Activated CD8-positive, alpha-beta memory T cell treated with anti-CD3 and anti-CD28 coated beads, Interleukin-2, amount 50 U/mL, for 1 hour (primary cell): ENCODE data around the gene ENPP1.

ENCODE experiments used
- DNase-seq: peaks from one replicate; pipeline ENCODE4 v3.0.0-alpha.2; 2020; ENCODE audit errors: extremely low read depth

ENPP1 gene

DNA sequence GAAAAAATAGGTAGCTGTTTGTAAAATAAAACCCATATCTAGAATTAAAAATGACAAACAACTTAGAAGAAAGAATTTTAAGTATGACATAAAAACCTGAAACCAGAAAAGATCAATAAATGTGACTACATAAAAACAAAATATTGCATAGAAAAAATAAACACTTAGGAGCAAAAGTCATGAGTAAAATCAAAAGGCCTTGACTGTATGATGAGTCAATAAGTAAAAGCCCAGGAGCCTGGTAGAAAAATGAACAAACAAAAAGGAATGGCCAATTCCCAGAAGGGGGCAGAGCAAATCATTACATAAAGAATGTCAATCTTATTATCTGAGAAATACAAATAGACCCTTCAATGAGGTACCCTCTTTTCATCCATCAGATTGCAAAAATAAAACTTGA lies 20.7 kb upstream of the ENPP1 start:
- DNase-seq, result no peak

DNA sequence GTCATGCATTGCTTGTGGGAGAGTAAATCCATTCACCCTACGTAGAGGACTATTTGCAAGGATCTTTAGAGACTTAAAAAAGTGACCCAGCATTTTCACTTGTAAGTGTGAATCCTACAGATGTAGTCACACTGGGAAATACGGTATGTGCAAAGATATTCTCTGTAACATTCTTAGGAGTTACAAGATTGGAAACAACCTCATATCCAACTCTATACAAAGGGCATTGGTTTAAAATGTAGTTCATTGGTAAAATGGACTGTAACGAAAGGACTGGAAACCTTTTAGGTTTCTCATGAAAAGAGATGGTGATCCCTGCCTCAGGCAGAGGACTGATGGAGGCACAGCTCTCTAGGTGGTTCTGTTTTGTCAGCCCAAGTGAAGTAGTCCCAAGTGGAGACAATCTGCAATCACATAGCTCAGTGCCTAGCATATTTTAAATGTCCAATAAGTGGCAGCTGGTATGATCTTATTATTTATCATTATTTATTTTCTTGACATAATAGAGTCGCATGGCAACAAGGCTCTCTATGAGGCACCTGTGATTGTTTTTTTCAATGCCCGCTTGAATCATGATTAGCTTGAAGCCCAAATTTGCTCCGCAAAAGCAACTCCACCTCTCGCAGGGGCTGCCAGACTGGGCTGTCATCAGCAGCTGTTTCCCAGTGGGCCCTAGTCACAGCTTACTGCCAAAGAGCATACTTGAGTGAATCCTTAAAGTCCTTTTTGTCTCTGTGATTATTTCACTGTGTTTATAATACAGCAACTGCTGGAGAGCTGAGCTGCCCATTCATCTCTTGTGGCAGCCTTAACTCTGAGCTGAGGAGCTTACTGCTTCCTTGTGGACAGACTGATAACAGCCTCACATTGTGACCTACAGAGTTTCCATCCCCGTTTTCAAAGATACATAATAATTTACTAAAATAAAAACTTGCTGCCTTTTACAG lies 19.8 kb upstream of the ENPP1 start:
- no peak for DNase-seq

DNA sequence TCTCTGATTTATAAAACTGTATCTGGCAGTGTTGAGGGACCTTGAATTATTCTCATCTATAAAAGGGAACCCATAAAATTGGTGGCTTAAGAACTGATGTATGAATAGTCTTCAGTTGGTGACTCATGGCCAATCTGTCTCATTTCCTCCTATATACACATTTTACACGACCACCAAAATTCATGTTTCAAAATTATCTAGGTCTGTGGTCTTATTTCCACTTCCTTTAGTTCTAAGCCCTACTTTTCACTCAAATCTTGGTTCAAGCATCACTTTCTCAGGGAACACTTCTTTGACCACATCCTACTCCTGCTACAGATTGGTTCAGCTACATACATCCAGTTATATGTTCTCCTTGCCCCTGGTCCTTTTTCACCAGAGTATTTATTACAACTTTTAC lies 18.6 kb upstream of the ENPP1 start:
- DNase-seq, result no peak

GRCh38 chr6:131791476-131791875 lies 16.3 kb upstream of the ENPP1 start:
- no peak for DNase-seq

DNA sequence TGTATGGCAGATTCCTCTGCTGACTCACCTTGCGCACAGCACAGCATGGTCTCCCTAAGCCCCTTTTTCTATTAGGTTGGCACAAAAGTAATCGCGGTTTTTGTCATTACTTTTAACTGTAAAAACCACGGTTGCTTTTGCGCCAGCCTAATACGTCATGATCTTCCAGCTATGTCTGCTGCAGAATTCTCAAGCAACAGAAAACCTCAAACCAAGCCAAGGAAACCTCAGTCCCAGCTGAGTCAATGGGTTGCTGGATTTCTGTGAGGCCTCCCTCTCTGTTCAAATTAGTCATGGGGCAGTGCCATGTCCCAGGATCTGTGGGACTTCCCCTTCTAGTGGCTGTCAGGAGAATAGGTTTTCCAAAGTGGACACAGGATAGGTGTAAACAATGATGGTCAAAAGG lies 15.7 kb upstream of the ENPP1 start:
- no peak for DNase-seq

GRCh38 chr6:131795366-131795765 lies 12.5 kb upstream of the ENPP1 start:
- no peak for DNase-seq

DNA sequence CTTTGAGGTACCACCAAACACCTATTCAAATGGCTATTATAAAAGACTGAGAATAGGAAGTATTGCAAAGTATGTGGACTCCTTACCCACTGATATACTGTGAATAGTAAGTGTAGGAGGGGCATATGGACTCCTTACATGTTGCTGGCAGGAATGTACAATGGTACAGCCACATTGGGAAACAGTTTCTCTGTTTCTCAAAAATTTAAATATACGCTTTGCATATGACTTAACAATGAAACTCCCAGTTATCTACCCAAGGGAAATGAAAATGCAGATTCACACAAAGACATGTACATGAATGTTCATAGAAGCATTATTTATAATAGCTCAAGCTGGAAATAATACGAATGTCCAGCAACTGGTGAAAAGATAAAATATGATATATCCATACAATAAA lies 5.5 kb upstream of the ENPP1 start:
- DNase-seq, result no peak

- DNase-seq, result no peak
Observed at GRCh38 chr6:131803007-131803769, 4.6 kb upstream of the ENPP1 start.

- DNase-seq, result no peak
Observed at GRCh38 chr6:131804131-131804530, 3.7 kb upstream of the ENPP1 start.

GRCh38 chr6:131807321-131807643 lies 538 bp upstream of the ENPP1 start:
- no peak for DNase-seq

DNA sequence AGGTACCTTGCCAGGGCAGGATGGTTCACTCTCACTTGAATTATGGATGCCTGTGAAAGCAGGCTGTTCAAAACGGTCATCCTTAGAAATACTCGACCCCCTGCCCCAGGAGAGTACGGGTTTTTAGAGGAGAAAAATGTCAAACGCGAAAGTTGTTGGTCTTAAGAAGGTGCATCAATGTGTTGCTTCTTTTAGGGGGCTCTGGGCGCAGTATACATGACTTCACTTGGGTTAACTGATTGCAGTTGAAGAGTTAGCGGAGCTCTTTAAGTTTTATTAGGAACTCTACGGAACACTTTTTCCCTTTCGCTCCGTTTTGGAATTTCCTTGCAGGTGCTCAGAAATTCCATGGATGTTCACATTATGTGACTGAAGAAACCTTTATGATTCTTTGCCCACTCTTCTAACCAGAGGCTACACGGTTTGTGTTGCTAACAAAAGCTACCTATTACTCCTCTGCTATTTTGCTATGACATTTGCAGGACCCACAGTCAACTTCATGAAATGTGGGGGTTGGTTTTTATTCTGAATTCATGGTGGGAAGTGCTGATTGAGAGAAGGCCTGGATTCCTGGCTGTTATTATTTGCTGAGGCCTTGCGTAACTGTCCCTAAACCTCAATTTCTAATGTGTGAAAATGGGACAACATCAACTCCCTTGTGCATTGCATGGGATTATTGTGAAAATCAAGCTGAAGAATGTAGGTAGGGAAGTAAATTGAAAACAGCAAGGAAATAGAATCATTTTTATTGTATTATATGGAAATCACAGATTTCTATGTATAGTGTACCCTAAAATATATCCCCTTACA lies 845 bp downstream of the ENPP1 start:
- DNase-seq, result no peak

- no peak for DNase-seq
Observed at GRCh38 chr6:131811500-131811899, 3.7 kb downstream of the ENPP1 start.

DNA sequence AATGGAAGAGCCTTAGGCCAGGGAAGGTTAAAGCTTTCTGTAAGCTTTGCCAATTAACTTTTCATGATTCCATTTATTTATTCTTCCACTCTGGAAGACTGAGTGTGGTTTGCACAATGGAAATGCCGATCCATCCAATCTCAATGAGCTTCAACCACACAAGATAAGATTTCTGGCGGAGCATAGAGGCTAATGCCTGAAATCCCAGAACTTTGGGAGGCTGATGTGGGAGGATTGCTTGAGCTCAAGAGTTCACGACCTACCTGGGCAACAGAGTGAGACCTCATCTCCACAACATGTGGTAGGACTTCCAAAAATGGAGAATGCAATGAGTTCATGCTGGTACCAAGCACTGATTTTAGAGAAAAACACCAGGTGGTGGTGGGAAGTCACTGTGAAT lies 6.2 kb downstream of the ENPP1 start:
- DNase-seq, result no peak

GRCh38 chr6:131816869-131817268 lies 9.0 kb downstream of the ENPP1 start:
- DNase-seq, result no peak

DNA sequence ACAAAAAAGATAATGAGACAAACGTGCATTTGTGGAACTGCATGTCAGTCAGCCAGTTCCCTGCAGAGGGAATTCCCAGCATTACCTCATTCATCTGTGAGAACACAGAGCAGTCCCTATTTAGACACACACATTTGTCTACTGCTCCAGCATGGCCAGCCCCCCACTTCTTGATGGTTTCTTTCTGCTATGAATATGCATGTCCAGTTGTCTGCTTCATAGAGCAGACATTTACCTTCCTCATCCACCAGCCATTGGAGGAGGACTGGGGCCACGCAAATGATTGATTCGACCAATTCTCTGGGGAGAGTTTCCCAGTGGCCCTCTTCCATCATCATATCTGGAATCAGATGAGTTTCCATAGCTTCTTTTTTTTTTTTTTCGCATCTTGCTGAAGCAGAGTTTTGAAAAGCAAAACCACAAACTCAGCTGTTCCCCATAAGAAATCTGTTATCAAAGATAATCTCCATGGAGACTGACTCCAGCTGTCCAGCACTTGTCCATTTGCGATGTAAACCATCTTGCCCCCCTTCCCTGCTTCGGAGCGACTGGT lies 11.8 kb downstream of the ENPP1 start:
- no peak for DNase-seq

DNA sequence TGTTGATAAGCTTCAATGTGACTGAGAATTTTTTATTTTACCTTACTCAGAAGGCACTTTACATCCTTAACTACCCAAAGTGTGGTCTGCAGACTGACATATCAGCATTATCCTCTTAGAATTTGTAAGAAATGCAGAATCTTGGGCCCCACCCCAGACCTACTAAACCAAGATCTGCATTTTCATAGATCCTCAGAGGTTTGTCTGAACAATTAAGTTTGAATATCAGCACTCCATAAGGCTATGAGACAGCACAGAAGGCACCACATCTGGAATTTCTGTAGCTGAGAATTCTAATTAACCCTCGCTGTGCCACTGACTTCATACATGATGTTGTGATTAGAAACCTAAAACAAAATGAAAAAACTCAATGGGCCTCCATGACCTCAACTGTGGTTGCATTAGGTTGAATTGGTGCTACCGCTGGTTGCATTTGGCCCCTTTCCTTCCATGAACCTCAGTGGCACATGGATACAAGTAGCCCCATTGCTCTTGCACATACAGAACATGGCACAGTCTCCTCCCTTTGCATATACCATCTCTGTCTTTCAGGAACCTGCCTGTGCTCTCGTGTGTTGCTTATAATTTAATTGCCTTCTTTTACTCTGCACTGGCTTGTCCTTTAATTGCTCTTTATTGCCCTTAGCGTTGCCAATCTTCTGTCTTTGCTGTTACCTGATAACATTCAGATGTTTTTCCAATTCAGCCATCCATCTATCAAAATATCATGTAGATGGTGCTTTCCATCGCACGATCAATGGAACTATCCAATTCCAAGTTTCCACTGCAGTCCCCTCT lies 13.4 kb downstream of the ENPP1 start:
- DNase-seq, result no peak

DNA sequence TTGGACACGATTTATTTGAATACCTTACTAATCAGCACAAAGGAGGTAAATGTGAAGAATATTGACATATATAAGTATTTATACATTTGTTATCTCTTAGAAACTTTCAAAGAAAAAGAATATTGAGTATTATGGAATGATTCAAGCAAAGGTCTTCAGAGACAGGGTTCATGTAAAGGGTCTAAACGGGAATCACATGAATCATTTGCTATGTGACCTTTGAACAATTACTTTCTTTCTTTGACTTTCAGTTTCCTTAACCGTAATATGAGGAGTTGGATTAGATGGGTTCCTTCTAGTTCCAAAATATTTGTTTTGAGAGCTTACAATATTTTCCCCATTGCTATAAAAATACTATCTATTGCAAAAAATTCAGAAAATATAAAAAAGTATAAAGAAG lies 14.3 kb downstream of the ENPP1 start:
- DNase-seq, result no peak

DNA sequence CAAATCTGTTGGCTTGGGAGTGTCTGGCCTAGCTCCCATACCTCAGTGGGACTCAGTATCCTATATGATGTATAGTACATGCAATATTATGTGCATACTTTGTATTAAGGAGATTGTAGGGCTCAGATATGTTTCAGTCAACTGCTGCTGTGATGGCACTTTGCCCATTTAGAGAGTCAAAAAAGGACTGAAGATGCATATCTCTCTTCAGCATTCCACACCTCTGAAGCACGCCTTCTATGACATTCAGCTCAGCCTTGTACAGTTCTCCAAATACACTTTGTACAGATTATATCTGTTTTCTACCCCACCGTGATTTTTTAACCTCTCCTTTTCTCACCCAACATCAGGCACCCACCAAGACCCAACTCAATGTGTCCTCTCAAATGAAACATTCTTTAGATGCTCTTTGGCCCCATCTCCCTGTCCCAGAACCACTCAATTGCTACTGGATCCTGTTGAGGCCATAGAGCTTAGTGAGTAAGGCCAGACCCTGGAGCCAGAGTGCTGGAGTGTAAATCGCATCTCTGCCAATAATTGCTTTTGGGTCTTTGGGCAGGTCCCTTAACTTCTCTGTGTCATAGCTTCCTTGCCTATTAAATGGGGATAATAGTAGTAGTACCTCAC lies 15.6 kb downstream of the ENPP1 start:
- no peak for DNase-seq

GRCh38 chr6:131825946-131826345 lies 18.1 kb downstream of the ENPP1 start:
- no peak for DNase-seq

GRCh38 chr6:131828080-131828479 lies 20.3 kb downstream of the ENPP1 start:
- DNase-seq, result no peak

DNA sequence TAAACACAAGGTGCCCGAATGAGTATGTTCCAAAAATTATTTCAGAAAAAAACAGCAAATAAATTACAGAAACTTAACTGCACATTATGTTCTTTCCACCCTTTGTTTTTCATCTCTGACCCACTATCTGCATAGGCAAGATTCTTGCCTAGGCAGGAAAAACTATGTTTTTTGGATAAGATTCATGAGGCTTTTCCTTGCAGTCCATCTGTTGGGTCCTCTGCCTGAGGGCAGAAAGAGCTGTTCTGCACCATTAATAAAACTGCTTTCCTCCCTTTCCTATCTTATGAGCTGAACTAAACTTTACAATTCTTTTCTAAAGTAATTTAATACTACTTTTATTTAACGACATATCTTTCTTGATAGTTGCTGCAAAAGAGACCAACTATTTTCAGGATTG lies 21.1 kb downstream of the ENPP1 start:
- no peak for DNase-seq
